HG03439 (cell line): Measurements from ENCODE around the gene RAB8B.

ENCODE experiments used
- ATAC-seq: cut with Tn5 transposase; IDR thresholded peaks from one replicate; pipeline ENCODE4 v1.9.1; 2021; ENCODE audit warnings: mild to moderate bottlenecking, moderate library complexity; ENCODE audit not compliant: unreplicated experiment

The RAB8B gene

GRCh38 chr15:63301088-63301487 lies 111.7 kb downstream of the RAB8B start:
- no peak for ATAC-seq

GRCh38 chr15:63305260-63305659 lies 115.9 kb downstream of the RAB8B start:
- ATAC-seq = no peak

- ATAC-seq = no peak
Measured at GRCh38 chr15:63306492-63307073, 117.2 kb downstream of the RAB8B start.

- ATAC-seq = no peak
Measured at GRCh38 chr15:63308491-63308890, 119.1 kb downstream of the RAB8B start.

- ATAC-seq = no peak
Measured at GRCh38 chr15:63308947-63309346, 119.5 kb downstream of the RAB8B start.

- ATAC-seq = no peak
Measured at GRCh38 chr15:63310646-63311045, 121.2 kb downstream of the RAB8B start.

GRCh38 chr15:63312286-63312685 lies 122.9 kb downstream of the RAB8B start:
- ATAC-seq = no peak

GRCh38 chr15:63313825-63314224 lies 124.4 kb downstream of the RAB8B start:
- ATAC-seq = no peak

- no peak for ATAC-seq
Measured at GRCh38 chr15:63314409-63314808, 125.0 kb downstream of the RAB8B start.
